A549 (cell line): Measurements from ENCODE around the gene NOS3.

Source experiments
- BHLHE40 ChIP-seq: IDR thresholded peaks from 2 replicates; pipeline ENCODE4 v1.6.1; 2012; ENCODE audit warnings: low read depth, low read length, inconsistent platforms
- CTCF ChIP-seq: fragments of >200 bp; sonication (Bioruptor Twin); formaldehyde crosslinking; IDR thresholded peaks from 3 replicates; pipeline ENCODE4 v1.5.1; 2016
- EP300 ChIP-seq, 2 experiments: fragments of >200 bp; sonication (Bioruptor Twin); formaldehyde crosslinking; IDR thresholded peaks; 2 replicates in 1 of 2; 3 replicates in 1 of 2; pipeline ENCODE4 v1.6.1; 2016 to 2017
- ESRRA ChIP-seq: fragments of 150-350 bp; IDR thresholded peaks from 2 replicates; pipeline ENCODE4 v1.6.1; 2014; ENCODE audit warnings: mild to moderate bottlenecking, low read length, borderline replicate concordance
- HMGXB4 ChIP-seq: fragments of 250-450 bp; sonication (Bioruptor Pico); IDR thresholded peaks from 2 replicates; pipeline ENCODE4 v1.5.0; 2021; ENCODE audit warnings: mild to moderate bottlenecking, moderate library complexity, borderline replicate concordance
- NR3C1 ChIP-seq: fragments of >200 bp; sonication (Bioruptor Twin); formaldehyde crosslinking; IDR thresholded peaks from 3 replicates; pipeline ENCODE4 v1.6.1; 2017
- PBX3 ChIP-seq: IDR thresholded peaks from 2 replicates; pipeline ENCODE4 v1.6.1; 2012
- RAD21 ChIP-seq, 2 experiments: fragments of >200 bp in 1 of 2; sonication (Bioruptor Twin) in 1 of 2; formaldehyde crosslinking in 1 of 2; IDR thresholded peaks in 1 of 2; conservative IDR thresholded peaks in 1 of 2; 2 replicates in 1 of 2; 3 replicates in 1 of 2; pipeline ENCODE4 v1.6.1; 2012 to 2018; ENCODE audit warnings: inconsistent platforms in 1 of 2
- REST ChIP-seq: fragments of 200-600 bp; sonication (generic); IDR thresholded peaks from 2 replicates; pipeline ENCODE4 v1.6.1; 2016; ENCODE audit warnings: antibody characterized with exemption, mild to moderate bottlenecking, moderate library complexity
- TP53 ChIP-seq: fragments of 250-450 bp; sonication (Bioruptor Pico); IDR thresholded peaks from 2 replicates; pipeline ENCODE4 v1.5.0; 2021; ENCODE audit warnings: mild to moderate bottlenecking, moderate library complexity
- USF2 ChIP-seq: fragments of 450-650 bp; IDR thresholded peaks from 2 replicates; pipeline ENCODE4 v1.6.1; 2014; ENCODE audit warnings: antibody characterized with exemption

- no peak for TF ChIP-seq HMGXB4
- TF ChIP-seq CTCF: no peak
- no peak for TF ChIP-seq RAD21 (conservative IDR thresholded peaks at IDR 0.05 in 1 of 2, IDR thresholded peaks at IDR 0.05 in 1 of 2)
- no peak for TF ChIP-seq USF2
- no peak for TF ChIP-seq PBX3
- no peak for TF ChIP-seq EP300 (IDR thresholded peaks at IDR 0.05)
- TF ChIP-seq ESRRA: no peak
- TF ChIP-seq TP53: no peak
- TF ChIP-seq NR3C1: no peak
- TF ChIP-seq BHLHE40: no peak
- TF ChIP-seq REST: no peak
These were observed 39.3 kb upstream of the NOS3 start for GRCh38 chr7:150951521-150951920.
